ENCODE data around the gene NDUFS1. TPM values are rescaled to one million over a fixed set of nuclear protein-coding genes. Genes with fewer than 3 reads are reported as not detected.
"Not testable (repeated sequence)": the region's sequence is repeated elsewhere in the genome, so short reads cannot be mapped to it uniquely, and the experiment has no call there.

NDUFS1 gene
- total RNA-seq, 1 donor from 2014 or later, result 73.7 TPM

DNA sequence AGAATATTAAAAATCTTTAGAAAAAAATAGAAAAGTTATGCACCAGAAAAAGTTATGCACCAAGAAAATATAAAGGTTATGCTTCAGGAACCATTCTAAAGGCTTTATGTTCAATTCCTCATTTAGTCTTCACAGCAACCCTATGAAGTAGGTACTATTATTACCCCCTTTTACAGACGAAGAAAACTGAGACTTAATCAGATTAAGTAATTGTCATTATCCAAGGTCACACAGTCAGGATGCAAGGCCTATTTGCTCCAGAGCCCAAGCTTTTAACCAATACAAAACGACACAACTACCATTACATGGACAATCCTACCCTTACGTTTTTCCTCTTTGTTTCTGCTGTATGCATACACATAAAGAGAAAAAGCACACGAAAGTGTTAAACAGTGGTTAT, 78.3 kb downstream of the NDUFS1 start:
- no peak for ATAC-seq
- intact Hi-C loops (cut with DNase I), result no loop called here
- no peak for DNase-seq (ENCODE audit: low spot score)

- intact Hi-C loops (cut with DNase I), result no loop called here
- no peak for ATAC-seq
- DNase-seq (ENCODE audit: low spot score), result no peak
Observed at GRCh38 chr2:206079699-206080465, 79.4 kb downstream of the NDUFS1 start.

GRCh38 chr2:206077879-206078278, 81.4 kb downstream of the NDUFS1 start:
- ATAC-seq; DNase-seq (ENCODE audit: low spot score); intact Hi-C loops (cut with DNase I): not testable (repeated sequence)

- ATAC-seq (no peak), DNase-seq (ENCODE audit: low spot score) (no peak)
- intact Hi-C loops (cut with DNase I), result no loop called here
Observed at GRCh38 chr2:206075113-206075512, 84.1 kb downstream of the NDUFS1 start.

GRCh38 chr2:206071807-206072206, 87.4 kb downstream of the NDUFS1 start:
- intact Hi-C loops (cut with DNase I), result no loop called here
- DNase-seq (ENCODE audit: low spot score) (no peak), ATAC-seq (no peak)

GRCh38 chr2:206069417-206069816, 89.8 kb downstream of the NDUFS1 start:
- ATAC-seq (no peak), DNase-seq (ENCODE audit: low spot score) (no peak)
- intact Hi-C loops (cut with DNase I), result no loop called here

- DNase-seq (ENCODE audit: low spot score), result no peak
Observed at GRCh38 chr2:206068207-206068606, 91.0 kb downstream of the NDUFS1 start.

More at GRCh38 chr2:206068207-206068606, 91.0 kb downstream of the NDUFS1 start:
- intact Hi-C loops (cut with DNase I), result no loop called here
- no peak for ATAC-seq

Other genes with a start within 250 kb of the NDUFS1 start
- gene INO80D, start 73.3 kb downstream of the NDUFS1 start, total RNA-seq, result 36.3 TPM
- gene EEF1B2, start 451 bp upstream of the NDUFS1 start, total RNA-seq, result 315 TPM
- 23.8 TPM for gene ZDBF2, start 115.2 kb upstream of the NDUFS1 start, total RNA-seq

All from sciatic nerve (tissue), 2 donors.